CD4-positive, alpha-beta T cell treated with Interferon gamma for 1 hour (primary cell): ENCODE data around the gene KDR.

Experiments
- DNase-seq: peaks from one replicate; pipeline ENCODE4 v3.0.0-alpha.2; 2020

The KDR gene

GRCh38 chr4:55125087-55125721 lies at the start of gene KDR:
Gene KDR, minus strand, starts transcription at chr4:55125595. Its CDS starts 302 bp downstream, at chr4:55125293.
- DNase-seq = no peak

GRCh38 chr4:55173580-55173979 lies 48.2 kb upstream of the KDR start:
- no peak for DNase-seq

- no peak for DNase-seq
Observed at GRCh38 chr4:55172694-55173287, 47.4 kb upstream of the KDR start.

- no peak for DNase-seq
Observed at GRCh38 chr4:55170462-55170861, 45.1 kb upstream of the KDR start.

DNA sequence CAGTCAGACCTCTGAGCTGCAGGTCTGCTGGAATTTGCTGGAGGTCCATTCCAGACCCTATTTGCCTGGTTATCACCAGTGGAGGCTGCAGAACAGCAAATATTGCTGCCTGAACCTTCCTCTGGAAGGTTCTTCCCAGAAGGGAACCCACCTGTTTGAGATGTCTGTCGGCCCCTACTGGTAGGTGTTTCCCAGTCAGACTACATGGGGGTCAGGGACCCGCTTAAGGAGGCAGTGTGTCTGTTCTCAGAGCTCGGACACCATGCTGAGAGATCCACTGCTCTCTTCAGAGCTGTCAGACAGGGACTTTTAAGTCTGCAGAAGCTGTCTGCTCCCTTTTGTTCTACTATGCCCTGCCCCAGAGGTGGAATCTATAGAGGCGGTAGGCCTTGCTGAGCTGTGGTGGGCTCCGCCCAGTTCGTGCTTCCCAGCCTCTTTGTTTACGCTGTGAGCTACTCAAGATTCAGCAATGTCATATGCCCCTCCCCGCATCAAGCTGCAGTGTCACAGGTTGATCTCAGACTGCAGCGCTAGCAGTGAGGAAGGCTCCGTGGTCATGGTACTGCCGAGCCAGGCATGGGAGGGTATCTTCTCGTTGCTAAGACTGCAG lies 44.1 kb upstream of the KDR start:
- no peak for DNase-seq

- no peak for DNase-seq
Observed at GRCh38 chr4:55162396-55162795, 37.0 kb upstream of the KDR start.

DNA sequence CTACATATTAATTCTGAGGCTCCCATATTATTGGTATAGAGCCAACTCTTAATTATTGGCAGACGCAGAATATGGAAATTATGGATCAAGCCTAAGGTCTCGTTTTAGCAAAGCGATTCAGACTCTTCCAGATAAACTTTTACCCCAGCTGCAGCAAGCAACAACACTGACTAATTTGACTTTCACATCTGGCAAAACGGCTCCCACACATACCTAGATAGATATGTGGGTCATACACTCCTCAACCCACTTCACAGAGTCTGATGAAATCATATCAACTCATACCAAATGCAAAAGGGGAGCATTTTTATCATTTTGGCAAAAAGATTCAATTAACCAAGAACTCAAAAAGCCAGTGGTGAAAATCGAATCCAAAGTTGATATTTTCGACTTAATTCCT lies 36.3 kb upstream of the KDR start:
- DNase-seq = no peak

DNA sequence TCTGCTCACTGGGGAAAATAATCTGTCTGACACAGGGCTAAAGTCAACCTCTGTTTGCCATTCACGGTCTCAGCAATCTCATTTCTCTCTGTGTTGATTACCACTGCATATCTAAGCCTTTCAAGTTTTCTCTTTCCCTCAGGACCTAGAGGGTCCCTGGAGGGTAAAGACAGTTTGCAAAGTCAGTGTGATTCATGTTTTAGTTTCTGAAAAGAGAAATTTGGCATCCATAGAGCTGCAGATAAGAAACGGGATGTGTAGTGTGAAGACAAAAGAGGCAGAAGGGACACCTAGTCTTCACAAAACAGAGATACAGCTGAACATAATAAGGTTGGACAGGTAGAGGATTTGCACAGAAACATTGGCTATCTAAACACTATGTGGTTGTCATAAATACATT lies 34.5 kb upstream of the KDR start:
- no peak for DNase-seq

DNA sequence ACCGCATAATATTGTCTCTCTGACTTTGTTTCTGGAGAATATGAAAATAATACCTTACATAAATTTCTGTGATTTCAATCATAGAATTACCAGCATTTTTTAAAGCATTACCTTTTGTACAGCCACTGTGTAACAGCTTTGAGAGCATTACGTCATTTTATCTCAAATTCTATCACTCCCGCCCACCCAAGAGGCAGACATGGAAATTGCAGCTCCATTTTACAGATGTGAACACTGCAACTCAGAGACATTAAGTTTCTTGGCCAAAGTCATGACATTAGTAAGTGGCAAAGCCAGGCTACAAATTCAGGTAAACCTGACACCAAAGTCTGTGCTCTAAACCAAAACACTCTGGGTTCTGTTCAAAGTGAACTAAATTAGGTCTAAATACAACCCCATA lies 33.6 kb upstream of the KDR start:
- DNase-seq = no peak

DNA sequence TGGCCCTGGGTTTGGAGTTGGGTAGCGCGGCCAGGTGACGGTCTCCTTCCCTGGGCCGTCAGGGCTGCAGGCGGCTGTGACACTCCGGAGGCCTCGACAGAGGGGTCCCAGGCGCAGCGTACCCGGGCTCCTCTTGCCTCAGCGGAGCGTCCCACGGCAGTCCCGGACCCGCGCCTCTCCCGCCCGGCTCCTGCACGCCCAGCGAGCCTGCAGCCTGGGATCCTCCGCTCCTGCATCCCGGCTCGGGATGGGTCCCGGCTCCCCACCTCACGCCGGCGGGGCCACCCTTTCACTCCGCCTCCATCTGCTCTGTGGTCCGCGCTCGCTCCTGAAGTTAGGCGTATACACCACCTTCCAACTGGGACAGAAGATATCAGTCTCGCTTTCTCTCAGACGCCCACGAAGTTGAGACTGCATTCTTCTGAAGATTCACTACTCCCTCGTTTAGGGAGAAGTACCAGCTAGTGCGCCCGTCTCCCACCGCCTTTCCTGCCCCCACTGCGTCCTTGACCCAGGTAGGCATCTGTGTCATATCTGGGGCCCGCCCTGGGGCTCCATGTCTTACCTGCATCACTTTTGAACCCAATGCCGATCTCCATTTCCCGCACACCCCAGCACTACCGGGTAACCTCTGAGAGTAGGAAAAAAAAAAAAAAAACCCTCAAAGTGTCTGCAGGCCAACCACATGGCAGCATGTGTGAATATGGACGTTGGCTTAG lies 32.3 kb upstream of the KDR start:
- no peak for DNase-seq

- no peak for DNase-seq
Observed at GRCh38 chr4:55154933-55155332, 29.5 kb upstream of the KDR start.

- no peak for DNase-seq
Observed at GRCh38 chr4:55154290-55154880, 29.0 kb upstream of the KDR start.

- DNase-seq = no peak
Observed at GRCh38 chr4:55143858-55144257, 18.5 kb upstream of the KDR start.

GRCh38 chr4:55138367-55138766 lies 13.0 kb upstream of the KDR start:
- no peak for DNase-seq

- DNase-seq = no peak
Observed at GRCh38 chr4:55136634-55137033, 11.2 kb upstream of the KDR start.

- no peak for DNase-seq
Observed at GRCh38 chr4:55133951-55134350, 8.6 kb upstream of the KDR start.

GRCh38 chr4:55132775-55133174 lies 7.4 kb upstream of the KDR start:
- DNase-seq = no peak

DNA sequence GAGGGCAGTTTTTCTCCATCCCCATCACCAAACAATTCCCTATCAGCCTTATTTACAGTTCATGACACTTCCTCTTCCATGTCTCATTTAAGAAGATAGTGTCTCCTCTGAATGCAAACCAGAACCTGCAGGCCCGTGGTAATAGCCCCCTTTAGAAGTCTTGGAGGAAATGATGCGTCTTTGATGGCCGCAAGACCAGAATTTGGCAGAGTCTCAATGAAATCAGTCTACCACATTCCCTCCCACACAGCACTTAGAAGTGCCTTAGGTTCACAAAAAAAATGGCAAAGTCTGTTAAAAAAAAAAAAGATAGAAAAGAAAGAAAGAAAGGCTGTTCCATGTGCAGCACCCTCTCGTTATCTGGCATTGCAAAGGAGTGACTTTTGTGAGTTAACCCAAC lies 2.1 kb upstream of the KDR start:
- DNase-seq = no peak

- no peak for DNase-seq
Observed at GRCh38 chr4:55127053-55127452, 1.7 kb upstream of the KDR start.

DNA sequence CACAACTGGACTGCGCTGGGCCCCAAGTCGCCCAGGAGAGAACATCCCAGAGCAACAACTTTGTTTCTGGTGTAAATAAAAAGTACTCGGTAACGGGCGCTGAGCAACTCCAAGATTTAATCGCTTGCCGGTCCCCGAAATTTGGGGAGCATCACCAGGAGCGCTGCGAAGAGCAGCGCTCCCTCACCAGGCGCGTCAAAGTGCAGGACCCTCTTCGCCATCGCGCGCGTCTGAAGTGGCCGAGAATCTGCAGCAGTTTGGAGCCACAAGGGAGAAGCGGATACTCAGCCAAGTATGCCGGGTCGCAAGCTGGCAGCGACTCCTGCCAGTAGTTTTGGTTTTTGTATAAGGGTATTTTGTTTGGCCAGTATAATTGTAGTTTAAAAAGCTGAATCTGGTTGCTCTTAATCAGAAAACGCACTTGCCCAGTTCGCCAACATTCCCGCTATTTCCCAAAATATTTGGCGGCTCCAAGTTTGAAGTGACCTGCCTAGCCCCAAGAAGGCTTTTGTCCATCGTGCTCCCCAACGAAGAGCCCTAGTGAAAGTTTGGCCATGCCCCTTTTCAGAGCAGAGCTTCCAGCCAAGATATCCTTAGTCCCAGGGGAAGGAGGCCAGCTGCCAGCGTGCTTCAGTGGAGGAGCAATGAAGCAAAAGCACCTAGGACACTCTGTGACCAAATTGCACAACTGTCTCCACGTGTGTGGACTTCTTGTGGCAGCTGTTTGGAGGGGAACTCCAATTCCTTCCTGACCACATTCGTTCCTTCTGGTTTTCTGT lies 557 bp upstream of the KDR start:
- DNase-seq = no peak

DNA sequence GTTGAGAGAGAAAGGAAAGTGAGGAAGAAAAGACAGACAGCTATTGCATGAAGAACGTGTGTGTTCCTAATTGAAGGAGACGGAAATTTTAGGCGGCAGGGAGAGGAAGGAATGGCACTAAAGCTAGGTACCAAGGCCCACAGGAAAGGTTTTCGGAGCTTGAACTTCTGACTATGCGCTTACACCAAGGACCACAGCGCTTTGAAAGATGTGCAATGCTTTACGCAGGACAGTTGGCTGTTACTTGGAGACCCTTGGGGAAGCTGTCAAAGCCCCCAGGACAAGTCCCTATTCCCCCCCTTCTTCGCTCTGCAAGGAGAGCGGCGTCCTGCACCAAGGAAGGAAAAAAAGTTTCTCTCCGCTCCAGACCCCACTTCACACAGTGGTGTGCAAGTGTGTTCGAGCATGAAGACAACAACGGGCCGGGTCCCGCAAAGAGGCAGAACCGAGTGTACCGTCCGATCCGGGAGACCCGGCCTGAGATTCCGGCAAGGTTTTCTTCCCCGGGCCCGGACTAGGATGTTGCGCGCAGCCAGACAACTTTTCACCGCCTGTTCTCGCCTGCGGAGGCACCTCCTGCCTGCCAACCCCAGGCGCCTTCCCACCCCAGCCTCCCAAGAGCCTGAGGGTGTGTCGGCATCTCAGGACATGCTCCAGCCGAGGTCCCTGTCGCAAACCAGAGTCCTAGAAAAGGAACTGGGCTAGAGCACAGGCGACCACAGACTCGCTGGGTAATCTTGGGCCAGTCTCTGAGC lies 896 bp downstream of the KDR start:
- DNase-seq = no peak

DNA sequence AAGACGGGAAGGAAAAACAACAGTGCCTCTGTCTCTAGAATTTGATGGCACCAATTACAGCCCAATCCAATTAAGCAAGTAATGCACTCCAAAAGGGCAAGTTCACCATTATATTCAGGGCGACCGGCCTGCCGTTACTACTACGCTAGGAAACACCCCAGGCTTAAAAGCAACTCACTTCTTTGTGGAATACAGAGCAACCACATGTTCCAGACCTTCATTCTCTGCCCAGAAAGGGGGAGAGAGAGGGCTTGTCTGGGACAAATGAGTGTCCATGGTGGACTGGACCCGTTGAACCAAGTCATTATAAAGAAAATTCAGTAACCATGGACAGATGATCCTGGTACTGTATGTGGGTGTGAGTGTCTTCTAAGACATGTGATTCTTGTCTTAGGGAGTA lies 1.6 kb downstream of the KDR start:
- no peak for DNase-seq
